Activated T-helper 1 cell treated with Interleukin-2 at 50 U/mL for 16 hours (primary cell): ENCODE results near the gene GABRE.

Source experiments
- DNase-seq: peaks from one replicate; pipeline ENCODE4 v3.0.0-alpha.2; 2020; ENCODE audit warnings: low read depth

The GABRE gene, protein sequence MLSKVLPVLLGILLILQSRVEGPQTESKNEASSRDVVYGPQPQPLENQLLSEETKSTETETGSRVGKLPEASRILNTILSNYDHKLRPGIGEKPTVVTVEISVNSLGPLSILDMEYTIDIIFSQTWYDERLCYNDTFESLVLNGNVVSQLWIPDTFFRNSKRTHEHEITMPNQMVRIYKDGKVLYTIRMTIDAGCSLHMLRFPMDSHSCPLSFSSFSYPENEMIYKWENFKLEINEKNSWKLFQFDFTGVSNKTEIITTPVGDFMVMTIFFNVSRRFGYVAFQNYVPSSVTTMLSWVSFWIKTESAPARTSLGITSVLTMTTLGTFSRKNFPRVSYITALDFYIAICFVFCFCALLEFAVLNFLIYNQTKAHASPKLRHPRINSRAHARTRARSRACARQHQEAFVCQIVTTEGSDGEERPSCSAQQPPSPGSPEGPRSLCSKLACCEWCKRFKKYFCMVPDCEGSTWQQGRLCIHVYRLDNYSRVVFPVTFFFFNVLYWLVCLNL

DNA sequence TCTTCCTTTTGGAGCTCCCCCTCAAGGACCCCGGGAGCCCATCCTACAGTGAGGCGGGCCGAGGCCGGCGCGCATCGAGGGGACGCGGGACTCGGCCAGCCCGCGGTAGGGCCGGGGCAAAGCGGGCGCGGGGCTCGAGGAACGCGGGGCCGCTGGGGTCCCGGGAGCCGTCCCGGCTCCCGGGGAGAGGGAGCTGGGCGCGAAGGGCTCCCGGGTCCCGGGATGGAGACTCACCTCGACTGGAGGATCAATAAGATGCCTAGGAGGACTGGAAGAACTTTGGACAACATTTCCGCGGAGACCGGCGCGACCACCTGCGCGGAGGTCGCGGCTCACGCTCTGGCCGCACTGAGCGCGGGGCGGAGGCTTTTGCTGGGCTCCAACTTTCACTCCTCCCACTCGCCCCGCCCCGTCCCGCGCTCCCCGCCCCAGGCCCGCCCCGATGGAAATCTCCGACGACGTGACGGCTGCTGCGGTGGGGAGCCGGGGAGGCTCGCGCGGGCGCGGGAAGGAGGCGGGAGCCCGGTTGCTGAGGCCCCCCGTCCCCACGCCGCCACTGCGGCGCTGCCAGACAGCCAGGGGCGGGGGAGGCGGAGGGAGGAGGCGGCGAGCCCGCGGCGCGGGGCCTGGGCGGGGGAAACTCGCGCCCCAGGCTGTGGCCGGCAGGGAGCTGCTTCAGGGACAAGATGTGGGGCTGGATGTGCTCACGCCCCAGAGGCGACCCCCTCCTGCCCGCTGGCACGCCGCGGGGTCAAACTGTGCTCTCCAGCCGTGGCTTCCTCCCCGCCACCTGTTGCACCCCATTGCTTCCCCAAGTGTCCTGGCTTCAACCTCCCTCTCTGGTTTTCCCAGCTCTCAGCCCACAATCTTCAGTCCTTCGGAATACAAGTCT is at the start of gene GABRE:
Gene GABRE, minus strand, starts transcription at position 341 of the 892 bp plus-strand sequence. Its CDS starts 51 bp downstream, at position 290.
- no peak for DNase-seq

DNA sequence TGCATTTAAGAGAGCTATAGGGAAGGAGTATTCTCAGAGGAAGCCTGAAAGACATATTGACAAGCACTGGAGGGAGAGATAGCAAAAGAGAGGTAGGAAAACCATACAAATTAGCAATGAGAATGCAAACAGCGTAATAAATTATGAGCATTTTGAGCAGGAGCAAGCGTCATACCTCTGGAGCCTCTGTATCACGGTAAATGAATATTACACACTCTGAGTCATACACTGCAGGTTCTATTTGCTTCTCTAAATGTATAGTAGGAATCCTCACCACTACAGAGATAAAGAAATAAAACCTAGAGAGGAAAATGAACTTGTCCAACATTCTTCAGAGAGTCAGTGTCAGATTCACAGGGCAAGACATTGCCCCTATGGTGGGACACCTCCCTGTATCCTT is 46.4 kb upstream of the GABRE start:
- DNase-seq = no peak

DNA sequence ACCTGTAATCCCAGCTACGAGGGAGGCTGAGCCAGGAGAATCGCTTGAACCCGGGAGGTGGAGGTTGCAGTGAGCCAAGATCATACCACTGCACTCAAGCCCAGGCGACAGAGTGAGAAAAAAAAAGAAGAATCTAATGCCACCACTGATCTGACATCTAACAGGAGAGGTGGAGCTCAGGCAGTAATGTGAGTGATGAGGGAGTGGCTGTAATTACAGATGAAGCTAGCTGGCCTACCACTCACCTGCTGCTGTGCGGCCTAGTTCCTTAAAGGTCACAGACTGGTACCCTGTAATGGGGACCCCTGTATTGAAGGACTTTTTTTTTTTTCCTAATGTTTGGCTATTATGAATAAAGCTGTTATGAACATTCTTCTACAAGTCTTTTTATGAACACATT is 25.3 kb upstream of the GABRE start:
- no peak for DNase-seq

DNA sequence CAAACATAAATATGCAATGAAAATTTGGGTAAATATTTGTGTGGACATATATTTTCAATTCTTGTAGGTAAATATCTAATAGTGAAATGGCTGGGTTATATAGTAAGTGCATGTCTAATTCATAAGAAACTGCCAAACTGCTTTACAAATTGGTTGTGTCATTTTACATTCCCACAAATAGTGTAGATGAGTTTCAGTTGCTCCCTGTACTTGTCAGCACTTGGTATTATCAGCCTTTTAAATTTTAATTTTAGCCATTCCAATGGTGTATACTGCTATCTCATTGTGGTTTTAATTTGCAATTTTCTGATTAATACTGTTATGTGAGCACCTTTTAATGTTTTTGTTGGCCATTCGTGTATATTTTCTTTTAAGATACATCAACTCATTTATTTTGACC is 23.1 kb upstream of the GABRE start:
- DNase-seq = no peak

DNA sequence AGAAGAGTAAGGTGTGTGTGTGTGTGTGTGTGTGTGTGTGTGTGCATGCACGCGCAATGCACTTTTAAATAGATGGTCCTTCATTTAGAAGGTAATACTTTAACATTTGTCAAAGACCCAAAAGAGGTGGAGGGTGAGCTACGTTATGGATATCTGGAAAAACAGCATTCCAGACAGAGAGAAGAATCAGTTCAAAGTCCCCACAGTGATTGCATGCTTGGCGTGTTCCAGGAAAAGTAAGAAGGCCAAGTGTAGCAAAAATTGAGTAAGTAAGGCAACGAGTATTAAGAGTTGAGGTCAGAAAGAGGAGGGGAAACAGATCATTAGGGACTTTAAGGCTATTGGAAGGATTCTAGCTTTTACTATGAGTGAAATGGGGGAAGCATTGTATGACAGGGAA is 21.9 kb upstream of the GABRE start:
- no peak for DNase-seq

DNA sequence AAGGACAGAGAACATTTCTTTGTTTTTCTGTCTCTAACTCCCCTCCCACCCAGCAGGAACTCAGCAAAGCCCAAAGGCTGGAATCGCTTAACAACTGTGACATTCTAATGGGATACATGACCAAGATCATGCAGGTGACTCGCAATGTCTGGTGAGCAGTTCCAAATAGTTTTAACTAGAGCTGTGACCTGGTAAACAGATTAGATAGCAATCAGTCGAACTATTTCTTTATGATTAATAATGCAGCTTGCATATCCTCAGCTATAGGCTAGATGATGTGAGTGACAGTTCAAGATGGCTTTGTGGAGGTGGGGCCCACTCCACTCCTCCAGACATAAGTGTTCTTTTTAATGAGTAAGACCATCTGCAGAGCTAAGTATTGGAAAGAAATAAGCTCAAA is 20.0 kb upstream of the GABRE start:
- no peak for DNase-seq

DNA sequence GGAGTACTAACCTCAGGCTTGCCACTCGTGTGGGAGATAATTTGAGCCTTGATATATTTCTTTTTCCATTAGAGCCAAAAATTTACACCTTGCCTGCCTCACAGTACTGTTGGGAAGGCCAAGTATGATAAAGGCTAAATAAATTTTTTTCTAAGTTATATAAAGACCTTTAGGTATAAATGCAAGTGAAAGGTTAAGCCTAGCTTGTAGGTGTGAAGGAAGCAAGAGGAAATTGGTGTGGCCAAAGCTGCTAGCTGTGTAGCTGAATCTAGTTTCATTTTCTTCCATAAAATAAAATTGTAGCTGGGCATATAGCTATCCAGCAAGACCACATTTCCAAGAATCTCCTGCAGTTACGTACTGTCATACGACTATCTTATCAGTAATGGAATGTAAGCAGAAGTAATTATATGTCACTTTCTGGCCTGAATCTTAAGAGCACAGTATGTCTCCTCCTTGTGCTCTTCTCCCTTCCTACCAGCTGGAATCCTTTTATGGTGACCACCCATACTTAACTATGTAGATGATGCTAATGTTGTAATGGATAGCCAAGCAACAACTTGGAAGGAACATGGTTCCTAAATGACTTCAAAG is 14.3 kb upstream of the GABRE start:
- DNase-seq = no peak

DNA sequence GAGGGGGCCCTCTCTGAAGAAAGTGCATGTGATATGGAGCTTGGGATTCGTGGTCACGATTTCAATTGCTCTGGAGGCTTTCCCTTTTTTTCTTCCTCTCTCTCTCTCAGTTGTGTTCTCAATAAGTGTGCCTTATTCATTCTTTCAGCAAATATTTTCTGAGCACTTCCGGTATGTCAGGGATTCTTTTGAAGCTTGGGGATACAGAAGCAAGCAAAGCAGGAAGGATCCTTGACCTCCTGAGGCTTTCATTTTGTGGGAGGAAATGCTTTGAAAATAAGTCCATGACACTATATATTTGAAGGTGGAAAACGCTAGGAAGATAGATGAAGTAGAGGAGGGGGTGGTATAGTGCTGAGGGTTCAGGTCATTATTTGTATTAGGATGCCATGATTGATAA is 12.6 kb upstream of the GABRE start:
- no peak for DNase-seq

DNA sequence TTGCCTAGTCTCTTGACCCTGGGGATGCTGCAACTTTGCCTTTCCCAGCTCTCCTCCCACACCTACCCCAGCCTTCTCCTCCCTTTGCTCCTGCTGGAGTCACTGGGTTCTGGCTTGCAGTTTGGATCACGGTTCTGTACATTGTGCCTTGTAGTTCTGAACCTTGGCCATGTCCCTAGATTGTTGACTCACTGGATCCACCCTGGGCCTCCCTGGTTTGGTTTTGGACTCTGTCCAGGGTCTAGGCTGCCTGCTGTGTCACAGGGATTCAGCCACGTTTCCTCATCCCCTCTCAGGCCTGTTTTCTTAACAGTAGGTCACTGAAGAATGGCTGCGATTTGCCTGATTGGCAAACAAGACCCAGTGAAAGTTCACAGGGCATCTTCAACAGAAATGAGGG is 11.5 kb upstream of the GABRE start:
- DNase-seq = no peak

DNA sequence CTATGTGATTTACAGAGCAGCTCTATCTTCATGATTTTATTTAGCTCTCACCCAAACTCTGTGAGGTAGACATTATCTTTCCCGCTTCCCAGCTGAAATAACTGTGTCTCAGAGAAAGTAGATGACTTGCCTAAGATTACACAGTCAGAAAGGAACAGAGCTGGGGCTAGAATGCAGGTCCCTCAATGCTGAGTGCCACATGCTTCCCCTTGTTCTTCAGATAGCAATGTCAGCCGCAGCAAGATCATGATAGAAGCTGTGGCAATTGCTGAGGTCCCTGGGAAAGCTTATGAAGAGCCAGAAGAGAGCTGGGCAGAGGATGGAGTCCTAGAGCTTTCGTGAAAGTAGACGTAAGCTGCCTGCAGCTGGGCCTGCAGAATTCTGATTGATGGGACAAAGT is 11.1 kb upstream of the GABRE start:
- no peak for DNase-seq

DNA sequence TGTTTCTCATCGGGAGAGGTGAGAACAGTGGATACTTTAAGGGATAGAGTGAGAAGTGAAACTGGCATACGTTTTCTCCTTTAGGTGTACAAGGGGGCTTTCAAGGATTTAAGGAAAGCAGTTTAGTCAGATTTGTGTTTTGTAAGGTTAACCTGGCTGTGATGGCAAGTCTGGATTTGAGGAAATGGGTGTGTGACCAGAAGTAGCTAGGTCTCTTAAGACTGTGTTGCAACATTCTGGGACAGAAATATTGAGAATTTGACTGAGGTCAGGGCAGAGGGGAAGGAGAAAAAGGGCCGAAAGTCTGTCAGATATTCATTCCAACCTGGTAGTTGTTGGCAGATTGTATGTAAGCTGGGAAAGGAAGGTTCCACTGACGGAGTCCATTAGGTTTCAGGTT is 10.4 kb upstream of the GABRE start:
- no peak for DNase-seq

DNA sequence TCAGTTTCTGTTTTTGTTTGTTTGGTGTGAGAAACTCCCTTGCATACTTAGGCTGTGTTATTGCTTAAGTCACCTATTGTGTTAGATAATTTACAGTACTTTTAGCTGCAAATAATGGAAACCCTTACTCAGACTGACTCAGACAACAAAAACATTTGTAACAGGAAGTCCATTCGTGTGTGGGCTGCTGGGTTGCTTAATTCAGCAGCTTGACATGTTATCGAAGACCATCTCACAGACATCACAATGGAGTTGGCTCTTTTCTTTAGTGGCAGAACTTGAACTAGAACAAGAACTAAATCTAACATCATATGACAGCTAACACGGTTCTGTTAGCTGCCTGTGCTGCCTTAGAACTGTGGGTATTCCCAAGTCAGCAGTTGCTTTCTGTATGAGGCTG is 9.9 kb upstream of the GABRE start:
- DNase-seq = no peak

DNA sequence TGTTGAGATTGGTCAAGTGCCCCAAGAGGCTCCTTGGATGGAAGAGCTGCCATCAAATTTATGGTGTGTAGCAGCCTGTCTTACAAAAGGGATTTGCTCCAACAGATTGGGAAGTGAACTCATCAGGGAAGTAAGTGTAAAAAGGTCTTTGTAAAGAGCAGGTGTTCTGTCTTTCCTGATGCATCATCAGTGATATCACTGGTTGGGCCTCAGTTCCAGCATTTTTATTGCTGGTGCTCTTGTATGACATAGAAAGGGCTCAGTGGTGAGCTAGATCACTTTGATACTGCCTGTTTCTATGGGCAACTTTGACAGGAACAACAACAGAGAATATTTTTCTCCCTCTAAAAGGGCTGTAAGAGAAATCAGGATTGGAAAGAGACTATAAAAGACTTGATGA is 8.7 kb upstream of the GABRE start:
- DNase-seq = no peak

DNA sequence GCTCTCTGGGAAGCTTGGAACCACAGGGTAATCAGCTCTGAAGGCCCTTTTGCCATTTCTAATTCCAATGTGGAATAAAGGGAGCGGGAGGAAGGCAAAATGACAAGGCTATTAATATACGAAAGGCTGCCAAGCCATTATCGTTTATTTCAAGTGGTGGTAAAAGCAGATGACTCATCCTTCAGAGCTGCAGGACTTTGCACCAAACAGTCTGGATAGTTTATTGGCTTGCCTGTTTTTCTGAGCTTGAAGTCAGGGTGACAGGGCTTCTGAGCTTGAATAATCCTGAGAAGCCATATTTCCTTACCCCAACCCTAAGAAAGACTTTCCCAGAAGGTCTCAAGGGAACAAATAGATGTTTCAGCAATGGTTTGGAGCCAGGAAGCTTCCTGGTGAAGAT is 7.7 kb upstream of the GABRE start:
- no peak for DNase-seq

DNA sequence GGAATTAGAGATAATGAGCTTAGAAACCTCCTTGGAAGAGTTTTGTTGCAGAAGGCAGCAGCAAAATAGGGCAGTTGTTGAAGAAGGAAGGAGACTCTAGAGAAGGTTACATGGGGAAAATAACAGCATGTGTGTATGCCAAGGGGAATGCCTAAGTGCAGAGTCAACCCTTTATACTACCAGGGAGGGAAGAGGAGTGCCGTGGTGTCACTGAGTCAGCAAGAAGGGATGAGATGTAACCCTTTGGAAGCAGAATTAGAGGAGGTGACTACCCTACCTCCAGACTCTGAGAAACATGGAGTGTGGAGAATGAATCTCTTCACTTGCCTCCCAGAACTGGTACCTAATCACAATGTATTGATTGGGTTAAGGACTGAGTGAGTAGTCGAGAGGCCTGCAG is 6.7 kb upstream of the GABRE start:
- no peak for DNase-seq

DNA sequence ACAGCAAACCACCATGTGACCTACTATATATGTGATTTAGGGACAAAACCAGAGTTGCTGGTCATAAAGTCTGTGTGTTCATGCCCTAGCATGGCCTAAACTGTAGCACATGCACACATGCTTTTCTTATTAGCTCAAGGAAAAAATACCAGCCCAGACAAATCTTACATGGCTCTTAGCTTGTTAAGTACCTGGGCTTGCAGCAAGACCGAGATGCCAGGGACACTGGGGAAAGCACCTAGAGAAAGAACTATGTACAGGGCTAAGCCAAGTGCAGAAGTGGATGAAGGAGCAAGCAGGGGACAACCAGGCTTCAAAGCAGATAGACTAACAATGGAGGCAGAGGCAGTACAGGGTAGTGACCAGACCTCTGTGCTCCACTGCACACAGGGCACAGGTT is 3.4 kb upstream of the GABRE start:
- DNase-seq = no peak

DNA sequence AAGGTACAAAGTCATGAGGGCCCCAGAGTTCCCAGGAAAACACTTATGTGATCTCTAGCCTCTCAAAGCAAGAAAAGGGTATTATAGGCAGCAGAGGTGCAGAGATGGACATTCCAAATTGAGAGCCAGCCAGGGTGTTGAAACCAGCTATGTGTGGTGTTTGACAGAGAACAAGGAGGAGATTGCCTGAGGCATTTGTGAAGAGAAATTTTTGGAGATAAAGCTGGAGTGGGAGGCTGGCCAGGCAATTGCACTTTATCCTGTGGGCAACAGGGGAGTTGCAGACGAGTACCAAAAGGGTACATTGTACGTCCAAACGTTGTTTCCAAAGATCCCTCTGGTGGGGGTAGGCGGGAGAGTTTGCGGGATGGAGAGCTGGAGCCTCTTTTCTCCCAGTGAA is 2.5 kb upstream of the GABRE start:
- no peak for DNase-seq

DNA sequence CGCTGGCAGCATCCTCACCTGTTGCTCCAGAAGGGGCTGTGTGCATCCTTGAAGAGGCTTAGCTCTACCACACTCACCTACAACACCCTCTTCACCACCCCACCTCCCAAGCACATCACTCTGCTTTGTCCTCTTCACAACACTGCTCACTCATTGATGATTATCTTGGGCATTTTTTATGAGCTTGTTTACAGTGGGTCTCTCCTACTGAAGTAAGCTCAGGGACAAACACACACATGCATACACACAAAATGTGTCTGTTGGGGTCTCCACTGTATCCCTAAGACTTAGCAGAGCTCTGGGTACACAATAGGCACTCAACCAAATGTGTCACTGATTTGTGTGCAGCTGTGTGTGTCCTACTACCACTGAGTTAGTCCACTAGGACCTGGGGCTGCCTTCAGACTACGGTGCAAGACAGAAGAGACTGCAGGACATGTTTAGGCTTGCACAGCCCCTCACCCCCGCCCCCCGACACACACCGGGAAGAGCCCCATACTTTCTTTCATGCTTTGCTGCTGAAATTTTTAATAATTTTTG is 1.3 kb upstream of the GABRE start:
- no peak for DNase-seq

DNA sequence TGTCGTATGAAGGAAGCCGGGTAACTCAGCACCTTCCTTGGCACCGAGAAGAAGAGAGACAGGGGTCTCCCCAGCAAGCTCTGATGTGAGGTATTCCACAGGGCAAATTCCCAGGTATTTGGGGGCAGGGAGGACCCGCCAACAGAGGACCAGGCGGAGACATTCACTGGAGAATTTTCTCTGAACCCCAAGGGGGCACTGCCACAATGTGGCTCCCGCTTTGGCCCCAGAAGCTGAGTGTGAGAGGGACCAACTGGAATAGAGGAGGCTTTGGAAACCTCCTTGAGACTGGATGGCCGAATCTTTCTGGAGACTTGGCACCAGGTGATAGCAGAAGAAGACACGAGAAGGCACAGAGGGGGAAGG is 735 bp upstream of the GABRE start:
- no peak for DNase-seq

DNA sequence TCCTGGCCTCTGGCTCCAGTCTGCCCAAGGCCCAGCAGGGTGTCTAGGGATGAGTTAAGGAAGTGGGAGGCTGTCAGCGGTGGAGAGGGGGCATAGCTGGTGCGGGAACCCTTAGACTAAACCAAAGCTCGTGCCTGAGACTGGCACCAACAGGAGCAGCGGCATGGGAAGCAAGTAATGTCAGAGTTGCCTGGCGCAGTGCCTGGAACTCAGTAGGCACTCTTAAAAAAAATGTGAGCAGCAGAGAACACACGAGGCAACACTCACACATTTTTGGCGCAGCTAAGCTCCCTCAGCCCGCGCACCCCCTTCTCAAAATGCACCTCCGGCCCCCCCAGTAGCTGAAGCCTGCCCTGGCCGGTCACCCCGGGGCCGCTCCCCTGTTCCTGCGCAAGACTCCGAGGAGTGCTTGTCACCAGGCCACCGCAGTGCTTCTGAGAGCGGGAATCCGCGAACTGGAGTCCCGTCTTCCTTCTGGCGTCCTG is 583 bp downstream of the GABRE start:
- no peak for DNase-seq

DNA sequence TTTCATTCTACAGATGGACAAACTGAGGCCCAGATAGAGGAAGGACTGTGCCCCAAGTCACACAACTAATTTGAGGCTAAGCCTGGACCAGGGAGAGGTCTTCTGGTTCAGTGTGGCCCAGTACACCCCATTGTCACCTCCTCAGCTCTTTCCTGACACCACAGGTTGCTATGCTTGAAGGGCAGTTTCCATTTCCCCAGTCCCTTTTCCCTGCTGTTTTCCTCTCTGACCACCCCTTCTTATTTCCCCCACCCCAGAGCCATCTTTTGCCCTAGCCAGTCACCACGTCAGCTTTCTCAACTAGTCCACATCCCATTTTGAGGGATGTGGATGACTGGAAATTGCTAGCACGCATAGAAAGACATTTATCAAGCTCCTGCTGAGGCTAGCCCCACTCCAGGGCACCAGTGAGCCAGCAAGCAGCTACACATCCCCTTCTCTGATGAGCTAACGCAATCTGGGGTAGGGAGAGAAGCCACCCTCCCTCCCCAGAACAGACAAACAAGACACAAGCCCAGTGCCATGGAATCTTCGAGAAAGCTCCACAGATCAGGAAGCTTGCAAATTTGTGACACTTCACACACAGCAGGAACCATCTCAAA is 1.3 kb downstream of the GABRE start:
- DNase-seq = no peak

DNA sequence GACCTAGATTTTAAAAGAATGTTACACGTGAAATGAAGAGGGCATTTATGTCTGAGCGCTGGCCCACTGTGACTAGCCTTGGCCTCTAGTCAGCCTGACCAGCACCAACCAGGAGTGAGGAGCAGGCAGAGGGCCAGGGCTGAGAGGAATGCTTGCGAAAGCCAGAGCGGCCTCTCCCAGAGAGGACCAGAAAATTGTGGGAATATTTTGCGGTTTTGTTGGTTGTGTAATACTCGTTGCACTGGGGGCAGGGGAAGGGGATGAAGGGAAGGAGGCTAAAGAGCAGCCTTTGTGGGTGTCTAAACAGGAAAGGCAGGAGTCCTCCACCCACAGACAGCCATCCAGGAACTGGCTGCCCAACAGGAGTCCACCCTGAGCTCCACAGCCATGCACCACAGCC is 3.8 kb downstream of the GABRE start:
- no peak for DNase-seq
